Fibroblast of gingiva (primary cell): ENCODE data around the gene TXNDC2.
A peak's percentile ranks its signal among the peaks of the same experiment; 100 is the strongest.
"Not testable (repeated sequence)": the region's sequence is repeated elsewhere in the genome, so short reads cannot be mapped to it uniquely, and the experiment has no call there.

Experiments
- DNase-seq: peaks from one replicate; pipeline ENCODE4 v3.0.0-alpha.2; 2011; ENCODE audit warnings: low read depth

The TXNDC2 gene

DNA sequence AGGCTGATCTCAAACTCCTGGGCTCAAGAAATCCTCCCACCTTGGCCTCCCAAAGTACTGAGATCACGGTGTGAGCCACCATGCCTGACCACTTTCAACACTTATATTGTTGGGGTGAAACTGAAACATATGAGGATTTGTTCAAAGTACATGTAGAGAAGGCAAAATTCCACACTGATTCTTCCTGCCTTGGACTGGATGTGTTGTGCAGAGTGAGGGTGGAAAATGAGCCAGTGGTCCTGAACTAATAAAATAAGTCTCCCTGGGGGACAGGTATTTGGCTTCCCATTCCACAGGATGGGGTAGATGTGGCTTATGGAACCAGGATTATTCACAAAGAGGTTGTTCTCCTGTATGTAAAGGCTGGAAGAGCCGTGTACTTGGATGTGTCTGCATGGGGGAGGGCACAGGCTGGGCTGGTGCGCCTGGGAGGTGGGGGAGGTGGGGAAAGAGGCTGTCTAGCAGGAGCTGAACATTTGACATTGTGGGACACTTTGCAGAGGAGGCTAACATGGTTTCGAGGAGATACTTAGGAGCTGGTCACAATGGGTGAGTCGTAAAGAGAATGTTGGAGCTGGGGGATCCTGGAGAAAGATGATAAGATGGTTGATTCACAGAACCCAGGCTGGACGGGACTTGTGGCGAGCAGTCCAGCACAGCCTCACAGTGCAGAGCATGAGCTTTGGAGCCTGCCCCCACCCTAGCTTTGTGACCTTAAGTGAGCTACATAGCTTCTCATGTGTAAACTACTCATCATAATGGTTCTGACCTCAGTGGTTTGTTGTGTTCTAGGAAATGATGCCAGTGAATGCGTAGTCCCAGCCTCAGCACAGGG lies at the start of gene TXNDC2:
Gene TXNDC2, plus strand, starts transcription at position 804 of the 835 bp plus-strand sequence. CDS start 708 bp downstream, outside the sequence.
- DNase-seq, result no peak

DNA sequence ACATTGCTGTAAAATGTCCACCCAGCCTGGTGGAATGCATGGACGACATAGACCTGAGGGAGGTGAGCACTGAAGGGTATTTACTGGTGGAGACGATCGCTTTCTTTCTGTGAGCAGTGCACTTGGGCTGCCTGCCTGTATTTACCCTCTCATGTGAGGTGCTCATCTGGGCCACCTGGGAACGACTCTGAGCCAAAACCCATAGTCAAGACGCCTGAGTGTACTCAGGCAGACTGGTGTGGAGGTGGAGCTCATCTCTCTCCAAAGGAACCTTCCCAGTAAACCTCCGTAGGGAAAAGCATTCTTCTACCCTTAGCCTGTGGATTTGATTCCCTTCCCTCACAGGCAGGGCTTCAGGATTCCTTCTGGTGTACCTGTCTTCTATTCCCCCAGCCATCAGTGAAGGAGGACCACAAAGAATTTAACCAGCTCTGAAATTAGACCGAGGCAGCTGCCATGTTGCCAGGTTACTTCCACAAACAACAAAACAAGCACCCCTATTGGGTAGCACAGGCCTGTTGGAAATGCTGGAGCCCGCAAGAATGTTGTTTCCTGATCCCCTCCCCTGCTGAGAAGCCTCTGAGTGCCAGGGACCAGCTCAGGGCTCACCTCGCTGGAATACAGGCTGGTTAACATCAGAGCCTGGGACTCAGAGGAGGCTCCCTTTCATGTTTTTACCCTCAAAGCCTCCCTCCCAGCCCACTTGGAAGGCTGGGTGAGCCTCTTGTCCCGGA lies 47.5 kb upstream of the TXNDC2 start:
- peak; percentile 16 for DNase-seq

DNA sequence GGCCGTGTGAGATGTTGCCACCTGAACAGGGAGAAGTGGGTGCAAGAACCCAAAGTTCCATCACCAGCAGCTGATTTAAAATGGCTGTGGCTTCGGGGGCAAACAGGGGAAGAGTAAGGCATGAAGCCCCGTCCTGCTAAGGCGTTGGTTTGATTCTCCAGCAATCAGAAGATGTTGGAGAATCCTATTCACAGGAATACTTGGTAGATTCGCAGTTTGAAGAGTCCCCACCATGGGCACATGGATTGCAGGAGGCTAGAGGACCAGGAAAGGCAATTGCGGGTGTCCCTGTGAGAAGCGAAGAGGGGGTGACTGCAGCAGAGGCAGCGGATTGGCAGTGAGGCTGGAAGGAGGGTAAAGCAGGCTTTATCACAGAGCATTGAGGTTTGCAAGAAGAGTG lies 46.6 kb upstream of the TXNDC2 start:
- no peak for DNase-seq

DNA sequence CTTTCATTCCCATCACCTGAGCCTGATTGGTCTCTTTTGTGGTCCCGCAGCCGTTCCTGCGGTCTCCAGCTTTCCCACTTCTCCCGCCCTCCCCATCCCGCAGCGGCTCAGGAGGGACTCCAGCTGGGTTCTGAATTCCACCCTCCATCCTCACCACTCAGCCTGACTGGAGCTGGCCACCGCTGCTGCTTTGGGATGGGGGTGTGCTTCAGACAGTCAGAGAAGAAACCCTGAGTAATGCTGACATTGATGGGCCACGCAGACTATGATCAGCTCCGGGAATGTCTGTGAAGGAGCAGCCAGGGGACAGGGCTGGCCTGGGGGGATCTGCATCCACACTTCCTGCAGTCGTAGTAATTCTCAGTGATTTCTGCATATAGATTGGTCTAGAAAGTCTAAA lies 45.9 kb upstream of the TXNDC2 start:
- DNase-seq, result no peak

DNA sequence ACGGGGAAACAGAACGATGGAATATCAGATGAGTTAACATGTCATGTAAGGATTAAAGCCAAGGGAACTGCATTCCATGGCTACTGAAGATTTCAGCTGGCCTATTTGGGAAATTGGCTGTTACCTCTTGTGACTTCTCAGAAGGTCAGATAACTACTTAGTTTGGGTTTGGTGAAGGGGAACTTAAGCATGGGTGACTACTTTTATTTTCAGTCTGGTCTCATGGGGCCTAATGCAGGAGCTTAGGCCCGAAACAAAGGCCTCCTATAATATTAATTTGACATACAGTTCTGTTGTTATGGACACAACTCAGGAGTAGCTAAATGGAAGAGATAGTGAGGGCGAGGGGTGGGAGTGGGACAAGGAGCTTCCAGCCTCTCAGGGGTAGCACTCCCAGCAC lies 44.0 kb upstream of the TXNDC2 start:
- DNase-seq, result no peak

DNA sequence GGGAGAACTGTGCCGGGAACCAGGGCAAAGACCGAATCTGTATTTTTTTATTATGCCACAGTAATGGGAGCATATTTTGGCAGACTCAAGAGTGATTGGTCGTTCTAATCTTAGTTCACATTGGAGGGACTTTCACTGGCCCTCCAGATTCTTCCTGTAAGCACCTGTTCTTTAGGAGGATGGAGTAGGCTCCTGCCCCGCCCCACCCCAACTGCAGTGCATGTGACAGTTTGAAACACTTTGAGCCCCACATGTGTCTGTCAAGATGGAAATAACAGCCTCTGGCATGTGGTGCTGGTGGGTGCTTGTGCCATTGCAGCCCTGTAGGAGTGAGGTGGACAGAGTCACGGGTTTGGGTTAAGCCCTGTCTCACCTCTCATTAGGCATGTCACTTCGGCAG lies 43.3 kb upstream of the TXNDC2 start:
- DNase-seq, result no peak

DNA sequence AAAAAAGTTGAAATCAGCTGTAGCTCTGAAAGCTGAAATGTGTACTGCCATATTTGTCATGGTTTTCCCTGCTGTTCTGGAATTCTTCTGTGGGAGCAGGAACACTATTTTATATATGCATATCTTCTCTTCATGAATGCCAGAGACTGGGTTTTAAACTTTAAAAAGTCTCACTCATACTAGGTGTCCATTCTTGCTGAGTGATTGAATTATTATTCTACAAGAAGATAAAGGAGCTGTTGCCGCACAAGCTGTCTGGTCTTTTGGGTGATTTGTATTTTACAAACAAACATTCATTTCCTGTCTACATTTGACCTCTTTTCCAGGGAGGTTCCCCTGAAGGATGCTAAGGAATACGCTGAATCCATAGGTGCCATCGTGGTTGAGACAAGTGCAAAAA lies 40.5 kb upstream of the TXNDC2 start:
- no peak for DNase-seq

DNA sequence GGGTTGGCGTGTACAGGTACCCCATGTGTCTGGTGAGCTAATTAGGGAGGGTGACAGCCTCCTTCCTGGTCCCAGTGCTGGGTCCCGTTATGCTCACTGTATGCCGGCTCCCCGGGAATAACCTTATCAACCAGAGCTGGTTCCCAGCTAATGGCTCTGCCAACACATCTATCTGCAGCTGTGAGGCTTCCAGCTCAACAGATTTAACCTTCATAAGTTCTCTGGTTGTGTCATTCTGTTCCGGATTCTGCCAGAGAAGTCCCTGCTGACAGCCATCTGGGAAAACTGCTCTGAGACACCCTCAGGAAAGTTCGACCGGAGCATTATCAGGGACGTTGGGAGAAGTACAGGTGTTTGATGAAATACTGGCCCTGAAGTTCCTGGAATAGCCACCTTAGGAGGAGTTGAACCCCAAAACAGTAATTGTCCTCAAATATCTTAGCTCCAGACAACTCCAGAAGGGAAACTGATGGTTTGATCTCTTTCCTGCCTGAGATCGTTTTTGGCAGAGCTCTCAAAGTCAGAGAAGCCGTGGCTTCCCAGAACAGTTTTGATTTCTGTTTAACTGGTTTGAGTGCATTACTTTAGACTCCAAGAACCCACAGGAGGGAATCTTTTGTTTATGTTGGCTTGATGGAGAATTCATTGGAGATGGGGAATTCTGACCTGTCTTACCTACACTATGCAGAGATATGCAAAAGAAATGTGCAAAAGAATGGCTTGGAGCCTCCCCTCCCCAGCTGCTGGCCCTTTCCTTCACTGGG lies 39.4 kb upstream of the TXNDC2 start:
- no peak for DNase-seq

DNA sequence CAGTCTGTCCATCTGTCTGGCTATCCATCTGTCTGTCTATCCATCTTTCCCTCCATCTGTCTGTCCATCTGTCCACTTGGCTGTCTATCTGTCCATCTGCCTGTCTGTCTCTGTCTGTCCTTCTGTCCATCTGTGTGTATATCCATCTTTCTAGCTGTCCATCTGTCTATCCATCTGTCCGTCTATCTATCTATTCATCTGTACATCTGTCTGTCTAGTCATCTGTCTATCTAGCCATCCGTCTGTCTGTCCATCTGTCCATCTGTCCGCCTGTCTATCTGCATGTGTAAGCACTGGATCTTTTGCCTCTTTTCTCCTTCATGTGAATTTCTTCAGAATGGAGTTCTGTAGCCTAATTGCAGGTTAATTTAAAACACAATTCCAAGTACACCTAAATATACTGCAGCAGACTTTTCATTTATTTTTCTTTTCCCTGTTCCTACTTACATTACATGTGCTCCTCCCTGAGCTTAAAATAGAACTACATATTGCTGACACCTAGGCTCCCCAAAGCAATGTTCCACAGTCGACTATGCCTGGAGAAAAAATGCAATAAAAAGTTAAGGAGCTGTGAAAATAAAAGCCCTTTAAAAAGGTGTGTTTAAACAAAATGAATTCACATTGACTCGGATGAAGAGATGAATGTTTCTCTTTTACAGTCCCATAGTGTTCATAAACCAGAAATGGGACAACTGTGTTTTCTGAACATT lies 37.4 kb upstream of the TXNDC2 start:
- DNase-seq, result no peak

DNA sequence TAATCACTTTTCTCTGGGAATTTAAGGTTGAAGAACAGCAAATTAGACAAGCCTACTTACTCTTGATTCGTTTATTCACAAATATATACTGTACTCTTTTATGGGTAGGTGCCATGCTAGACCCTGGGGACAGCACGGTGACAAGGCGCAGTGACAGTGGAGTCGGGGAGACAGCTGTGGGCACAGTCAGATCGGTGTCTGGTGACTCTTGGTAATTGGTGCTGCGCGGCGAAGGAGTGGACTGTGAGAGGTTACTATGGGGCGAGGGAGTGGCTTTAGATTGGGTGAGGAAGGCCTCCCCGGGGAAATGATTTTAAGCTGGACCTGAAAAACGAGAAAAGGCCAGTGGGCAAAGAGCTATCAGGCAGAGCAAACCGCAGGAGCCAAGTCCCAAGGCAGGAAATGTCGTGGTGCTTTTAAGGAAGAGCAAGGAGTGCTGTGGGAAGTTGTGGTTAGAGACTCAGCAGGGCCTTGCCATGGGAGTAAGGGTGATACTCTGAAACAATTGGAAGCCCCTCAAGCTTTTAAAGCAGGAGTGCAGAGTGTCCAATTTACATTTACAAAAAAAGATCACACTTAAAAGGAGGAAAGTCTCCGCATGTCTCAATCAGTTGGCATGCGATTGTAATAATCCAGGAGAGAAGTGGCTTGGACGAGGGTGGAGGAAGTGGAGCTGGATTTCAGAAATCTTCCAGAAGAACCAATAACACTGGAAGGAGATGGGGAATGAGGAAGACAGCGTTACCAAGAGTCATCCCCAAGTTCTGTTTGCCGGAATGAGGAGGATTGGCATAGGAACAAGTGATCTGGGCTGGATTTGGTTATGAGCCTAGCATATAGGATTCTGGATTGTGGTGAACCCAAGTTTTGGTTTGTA lies 36.1 kb upstream of the TXNDC2 start:
- DNase-seq, result no peak

DNA sequence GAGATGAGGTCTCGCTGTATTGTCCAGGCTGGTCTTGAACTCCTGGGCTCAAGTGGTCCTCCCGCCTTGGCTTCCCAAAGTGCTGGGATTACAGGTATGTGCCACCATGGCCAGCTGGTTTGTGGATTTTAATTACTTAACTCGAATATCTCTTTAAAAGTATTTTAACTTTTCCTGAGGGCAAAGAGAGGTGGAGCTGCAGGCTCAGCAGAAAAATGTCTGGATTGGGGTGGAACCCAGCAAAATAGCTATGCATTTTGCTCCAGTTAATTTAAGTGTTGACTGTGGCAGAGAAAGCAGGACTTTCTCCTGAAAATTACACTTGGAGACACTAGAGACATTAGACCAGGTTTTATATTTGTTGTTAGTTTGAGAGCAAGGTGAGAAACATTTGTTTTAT lies 35.5 kb upstream of the TXNDC2 start:
- no peak for DNase-seq

DNA sequence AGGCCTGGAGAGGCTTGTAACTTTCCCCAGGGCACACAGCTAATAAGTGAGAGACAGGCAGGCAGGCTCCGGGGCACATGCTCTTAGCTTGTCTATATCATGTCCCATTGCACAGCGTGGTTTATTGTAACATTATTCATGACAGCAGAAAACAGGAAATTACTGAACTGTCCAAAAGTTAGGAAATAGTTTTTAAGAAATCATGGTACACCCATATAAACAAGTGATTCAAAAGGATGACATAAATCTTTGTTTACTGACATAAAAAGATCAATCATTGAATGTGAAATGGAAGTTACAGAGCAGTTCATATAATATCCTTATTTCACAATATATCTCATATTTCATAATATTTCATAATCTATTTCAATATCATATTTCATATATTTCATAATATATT lies 34.3 kb upstream of the TXNDC2 start:
- peak; percentile 70 for DNase-seq

DNA sequence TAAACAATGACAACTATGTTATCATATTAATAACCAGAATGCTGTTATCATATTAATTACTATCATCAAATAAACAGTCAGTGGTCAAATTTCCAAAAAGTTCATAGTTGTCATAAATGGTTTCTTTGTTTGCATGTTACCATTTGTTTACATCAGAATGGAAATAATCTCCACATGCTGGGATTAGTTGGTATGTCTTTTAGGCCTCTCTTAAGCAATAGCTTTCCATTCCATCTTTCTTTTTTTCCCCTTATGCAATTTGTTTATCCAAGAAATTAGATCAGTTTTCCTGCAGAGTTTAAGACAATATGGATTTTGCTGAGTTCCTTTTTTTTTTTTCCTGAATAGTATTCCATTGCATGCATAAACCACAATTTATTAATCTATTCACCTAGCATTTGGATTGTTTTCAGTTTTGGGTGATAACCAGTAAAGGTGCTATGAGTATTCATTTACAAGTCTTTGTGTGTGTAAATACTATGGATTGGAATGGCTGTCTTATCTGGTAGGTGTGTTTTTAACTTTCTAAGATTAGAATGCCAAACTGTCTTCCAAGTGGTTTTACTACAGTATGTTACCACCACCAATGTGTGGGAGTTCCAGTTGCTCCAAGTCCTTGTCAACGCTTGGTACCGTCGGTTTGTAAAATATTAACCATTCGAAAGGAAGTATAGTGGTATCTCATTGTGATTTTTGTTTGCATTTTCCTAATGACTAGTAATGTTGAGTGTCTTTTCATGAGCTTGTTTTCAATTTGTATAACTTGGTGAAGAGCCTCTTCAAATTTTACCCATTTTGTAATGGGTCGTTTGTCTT lies 33.3 kb upstream of the TXNDC2 start:
- DNase-seq, result peak; percentile 58

DNA sequence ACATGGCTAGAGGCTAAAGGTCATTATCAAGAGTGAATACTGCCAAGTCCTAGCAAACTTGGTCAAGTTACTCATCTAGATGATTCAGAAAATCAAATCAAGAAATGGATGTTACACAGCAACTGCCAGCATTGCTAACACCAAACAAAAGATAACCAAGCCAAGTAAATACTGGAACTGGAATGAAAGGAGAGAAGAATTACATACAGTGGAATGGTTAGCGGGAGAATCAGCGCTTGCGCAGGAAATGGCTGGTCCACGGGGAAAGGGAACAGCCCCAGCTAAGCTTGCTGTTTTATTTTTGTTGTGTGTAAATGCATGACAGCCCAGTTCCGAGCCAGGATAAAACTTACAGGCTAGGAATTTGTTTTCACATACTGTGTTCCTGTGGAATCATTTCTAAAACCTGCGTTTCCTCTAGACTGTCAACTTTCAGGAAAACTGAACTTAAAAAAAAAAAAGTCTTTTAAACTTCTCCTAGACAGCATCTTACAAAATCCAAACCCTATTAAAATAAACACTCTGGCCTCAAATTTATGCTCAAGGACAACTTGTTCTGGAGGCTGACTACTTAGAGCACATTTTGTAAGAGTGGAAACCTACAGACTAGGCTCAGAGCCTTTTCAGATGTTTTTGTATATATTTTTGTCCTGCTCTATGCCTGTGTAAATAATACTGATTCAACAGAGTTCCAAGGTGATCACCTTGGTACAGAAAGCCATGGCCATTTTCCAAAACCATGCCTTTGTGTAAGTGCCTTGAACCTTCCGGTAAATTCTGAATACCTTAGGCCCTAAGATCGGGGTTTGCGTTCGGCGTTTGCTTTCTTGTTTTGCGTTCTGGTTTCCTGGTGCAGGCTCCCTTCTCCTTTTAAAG lies 30.7 kb upstream of the TXNDC2 start:
- DNase-seq, result peak; percentile 81

DNA sequence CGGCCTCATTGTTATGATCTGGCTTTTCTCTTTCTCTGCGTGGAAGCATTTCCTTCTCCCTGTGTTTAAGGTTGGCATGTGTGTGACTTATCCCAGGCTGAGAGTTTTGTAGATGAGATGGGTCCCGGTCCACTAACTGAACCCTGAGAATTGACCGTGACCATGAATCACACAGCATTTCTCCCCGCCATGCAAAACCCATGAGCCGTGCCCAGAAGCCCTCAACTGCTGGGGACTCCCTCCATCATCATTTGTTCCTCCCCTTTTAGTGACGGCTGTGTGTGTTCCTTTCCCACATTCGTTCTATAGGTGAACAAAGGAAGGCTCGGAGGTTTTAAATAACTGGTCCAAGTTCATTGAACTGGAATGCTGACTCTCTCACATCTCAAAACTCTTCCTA lies 30.1 kb upstream of the TXNDC2 start:
- DNase-seq, result no peak

DNA sequence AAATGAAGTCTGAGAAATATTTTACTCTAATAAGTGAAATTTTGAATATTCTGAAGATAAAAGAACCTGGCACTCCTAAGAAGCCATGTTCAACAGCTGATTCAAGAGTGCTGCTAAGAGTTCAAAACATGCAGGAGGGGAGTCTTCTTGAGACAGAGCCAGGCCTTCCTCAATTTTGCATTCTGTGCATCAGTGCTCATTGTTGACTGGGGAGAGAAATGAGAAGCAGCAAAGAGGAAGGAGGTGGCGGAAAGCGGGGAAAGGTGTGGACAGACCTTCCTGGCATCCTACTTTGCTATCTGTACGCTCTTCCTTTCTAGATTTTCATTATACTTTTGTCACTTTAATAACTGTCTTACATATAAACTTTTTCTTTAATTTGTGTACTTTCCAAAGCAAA lies 29.7 kb upstream of the TXNDC2 start:
- DNase-seq, result no peak

DNA sequence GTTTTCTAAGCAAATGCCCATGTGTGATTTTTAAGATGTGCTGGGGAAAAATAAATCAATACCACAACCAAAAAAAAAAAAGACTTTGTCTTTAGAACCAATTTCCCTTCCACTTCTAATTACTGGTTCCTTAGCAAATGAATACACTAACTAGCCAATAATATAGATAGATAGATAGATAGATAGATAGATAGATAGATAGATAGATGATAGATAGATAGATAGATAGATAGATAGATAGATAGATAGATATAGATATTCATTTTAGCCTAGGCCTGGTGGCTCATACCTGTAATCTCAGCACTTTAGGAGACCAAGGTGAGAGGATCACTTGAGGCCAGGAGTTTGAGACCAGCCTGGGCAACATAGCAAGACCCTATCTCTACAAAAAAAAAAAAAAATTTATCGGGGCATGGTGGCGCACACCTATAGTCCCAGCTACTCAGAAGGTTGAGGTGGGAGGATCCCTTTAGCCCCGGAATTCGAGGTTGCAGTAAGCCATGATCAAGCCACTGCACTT lies 28.2 kb upstream of the TXNDC2 start:
- not testable (repeated sequence) for DNase-seq

DNA sequence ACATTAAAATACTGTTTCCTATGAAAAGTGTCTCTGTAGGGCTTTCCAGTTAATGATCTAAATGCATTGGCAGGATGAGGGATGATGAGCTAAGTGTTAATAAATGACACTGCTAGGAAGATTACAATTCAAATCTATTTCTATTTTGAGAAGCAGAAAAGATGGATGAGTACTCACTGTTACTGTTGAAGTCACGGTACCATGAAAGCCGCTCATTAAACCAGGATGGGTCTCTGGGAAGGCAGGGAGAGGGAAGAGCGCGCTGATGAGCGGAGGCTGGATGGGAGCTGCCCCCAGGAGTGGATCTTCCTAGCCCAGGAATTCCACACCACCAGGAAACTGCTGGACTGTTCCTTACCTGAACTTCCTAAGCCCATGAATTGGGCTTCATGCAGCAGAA lies 27.1 kb upstream of the TXNDC2 start:
- DNase-seq, result no peak

DNA sequence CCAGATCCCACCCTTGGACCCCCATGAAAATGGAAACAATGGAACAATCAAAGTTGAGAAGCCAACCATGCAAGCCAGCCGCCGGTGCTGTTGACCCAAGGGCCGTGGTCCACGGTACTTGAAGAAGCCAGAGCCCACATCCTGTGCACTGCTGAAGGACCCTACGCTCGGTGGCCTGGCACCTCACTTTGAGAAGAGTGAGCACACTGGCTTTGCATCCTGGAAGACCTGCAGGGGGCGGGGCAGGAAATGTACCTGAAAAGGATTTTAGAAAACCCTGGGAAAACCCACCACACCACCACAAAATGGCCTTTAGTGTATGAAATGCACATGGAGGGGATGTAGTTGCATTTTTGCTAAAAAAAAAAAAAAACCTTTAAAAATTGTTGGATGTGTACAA lies 26.5 kb upstream of the TXNDC2 start:
- no peak for DNase-seq
